ENCODE data around the gene DEPDC4. TPM values are rescaled to one million over a fixed set of nuclear protein-coding genes. Genes with fewer than 3 reads are reported as not detected.

The DEPDC4 gene
- total RNA-seq, 1 experiment from 2014 or later: 3.2 TPM

DNA sequence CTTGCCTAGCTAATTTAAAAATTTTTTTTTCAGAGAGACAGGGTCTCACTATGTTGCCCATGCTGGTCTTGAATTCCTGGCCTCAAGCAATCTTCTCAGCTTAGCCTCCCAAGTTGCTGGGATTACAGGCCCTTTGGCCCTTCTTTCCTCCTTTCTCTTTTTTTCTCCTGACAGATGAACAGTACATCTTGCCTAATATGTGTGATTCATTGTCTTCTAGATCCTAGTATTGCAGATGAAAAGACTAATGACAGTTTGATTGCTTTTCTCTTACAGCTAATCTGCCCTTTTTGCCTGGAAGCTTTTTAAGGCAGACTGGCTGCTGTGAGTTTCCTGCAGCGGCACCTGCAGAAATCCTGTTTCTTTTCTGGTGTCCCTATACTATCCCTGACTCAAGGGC lies 12.0 kb downstream of the DEPDC4 start:
- Histone ChIP-seq H3K18ac (ENCODE audit: insufficient read length, low read depth, low read length) (no peak overlapping the region), H2BK15ac (ENCODE audit: low read depth, low read length) (no peak overlapping the region), H3K23ac (ENCODE audit: insufficient read length, low read depth, low read length) (no peak overlapping the region), H3K4ac (ENCODE audit: low read depth, low read length) (no peak overlapping the region), H3K4me1 (ENCODE audit: insufficient read depth, low read length) (no peaks in the 10 kb centered on the region), H3K4me2 (ENCODE audit: insufficient read depth, insufficient read length, low read length) (no peak overlapping the region), H2AFZ (ENCODE audit: low read length) (no peak overlapping the region), H3K23me2 (ENCODE audit: insufficient read length, low read depth, low read length, poor library complexity, severe bottlenecking) (no peaks in the 10 kb centered on the region), H3K79me2 (ENCODE audit: insufficient read depth, low read length) (no peaks in the 10 kb centered on the region), H4K20me1 (ENCODE audit: control insufficient read depth, insufficient read depth, insufficient read length) (no peaks in the 10 kb centered on the region), H3K56ac (ENCODE audit: insufficient read length, low read depth, low read length) (no peak overlapping the region), H3K27ac (ENCODE audit: insufficient read length, low read depth, low read length) (no peak overlapping the region), H4K8ac (replicated peaks; ENCODE audit: insufficient read length, low read depth, low read length) (no peak overlapping the region), H3K9ac (ENCODE audit: extremely low read depth, insufficient read length, low read length) (no peak overlapping the region), H2AK5ac (ENCODE audit: insufficient read length, low read length) (no peak overlapping the region), H2BK120ac (ENCODE audit: low read depth, low read length, poor library complexity, severe bottlenecking) (no peak overlapping the region), H3K14ac (ENCODE audit: insufficient read depth, low read length) (no peak overlapping the region), H3T11ph (ENCODE audit: low read length) (no peak overlapping the region), H3K9me3 (ENCODE audit: control insufficient read depth, low read depth, low read length) (no peaks in the 10 kb centered on the region), H3K27me3 (ENCODE audit: insufficient read depth, low read length) (no peaks in the 10 kb centered on the region), H3K79me1 (ENCODE audit: insufficient read depth, low read depth, low read length, poor library complexity, severe bottlenecking) (no peaks in the 10 kb centered on the region), H4K91ac (ENCODE audit: insufficient read length, low read depth, low read length) (no peak overlapping the region), H2BK5ac (ENCODE audit: insufficient read length, low read length) (no peak overlapping the region), H2BK12ac (ENCODE audit: insufficient read length, low read depth, low read length) (no peak overlapping the region), H4K5ac (ENCODE audit: insufficient read length, low read depth, low read length) (no peak overlapping the region), H2BK20ac (ENCODE audit: low read depth, low read length, poor library complexity, severe bottlenecking) (no peak overlapping the region)
- DNase-seq: no peak
- H3K4me3 Mint-ChIP-seq: no peak overlapping the region
- H3K4me1 Mint-ChIP-seq: no peaks in the 10 kb centered on the region
- H3K36me3 Mint-ChIP-seq (ENCODE audit: insufficient read depth in 1 of 3, low read depth in 3 of 3): peaks cover 0 to 9% (median 0%) of the 10 kb centered on the region in 3 experiments; a peak in 3 of 7 replicates
- H3K9me3 Mint-ChIP-seq: no peaks in the 10 kb centered on the region
- H3K27me3 Mint-ChIP-seq (ENCODE audit: low read depth): no peaks in the 10 kb centered on the region
- WGBS (ENCODE audit: extremely low coverage, insufficient read length, low lambda C conversion rate): no CpG with 5 or more reads among the region's 1 CpG
- peak overlapping the region; percentile 8 to 48 (median 24); a peak in 3 of 7 replicates for H3K27ac Mint-ChIP-seq
- TF ChIP-seq, protein P1, sequence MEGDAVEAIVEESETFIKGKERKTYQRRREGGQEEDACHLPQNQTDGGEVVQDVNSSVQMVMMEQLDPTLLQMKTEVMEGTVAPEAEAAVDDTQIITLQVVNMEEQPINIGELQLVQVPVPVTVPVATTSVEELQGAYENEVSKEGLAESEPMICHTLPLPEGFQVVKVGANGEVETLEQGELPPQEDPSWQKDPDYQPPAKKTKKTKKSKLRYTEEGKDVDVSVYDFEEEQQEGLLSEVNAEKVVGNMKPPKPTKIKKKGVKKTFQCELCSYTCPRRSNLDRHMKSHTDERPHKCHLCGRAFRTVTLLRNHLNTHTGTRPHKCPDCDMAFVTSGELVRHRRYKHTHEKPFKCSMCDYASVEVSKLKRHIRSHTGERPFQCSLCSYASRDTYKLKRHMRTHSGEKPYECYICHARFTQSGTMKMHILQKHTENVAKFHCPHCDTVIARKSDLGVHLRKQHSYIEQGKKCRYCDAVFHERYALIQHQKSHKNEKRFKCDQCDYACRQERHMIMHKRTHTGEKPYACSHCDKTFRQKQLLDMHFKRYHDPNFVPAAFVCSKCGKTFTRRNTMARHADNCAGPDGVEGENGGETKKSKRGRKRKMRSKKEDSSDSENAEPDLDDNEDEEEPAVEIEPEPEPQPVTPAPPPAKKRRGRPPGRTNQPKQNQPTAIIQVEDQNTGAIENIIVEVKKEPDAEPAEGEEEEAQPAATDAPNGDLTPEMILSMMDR (conservative IDR thresholded peaks at IDR 0.05): no peak

Data from H9 (cell line).